AG09309 (cell line): ENCODE measurements around the gene NLK.
"Not testable (repeated sequence)": the region's sequence is repeated elsewhere in the genome, so short reads cannot be mapped to it uniquely, and the experiment has no call there.

Experiments
- DNase-seq: peaks from one replicate; pipeline ENCODE4 v3.0.0-alpha.2; 2010; ENCODE audit warnings: low read depth
- H3K4me3 ChIP-seq: 2 replicates; pipeline ENCODE4 v1.5.1; 2011; ENCODE audit warnings: mild to moderate bottlenecking, low read depth, low read length, moderate library complexity; ENCODE audit not compliant: control insufficient read depth
- CTCF ChIP-seq: IDR thresholded peaks from 2 replicates; pipeline ENCODE4 v1.5.1; 2011; ENCODE audit warnings: mild to moderate bottlenecking, low read depth, low read length, inconsistent platforms; ENCODE audit not compliant: insufficient read depth, control insufficient read depth; ENCODE audit errors: missing control alignments

The NLK gene

DNA sequence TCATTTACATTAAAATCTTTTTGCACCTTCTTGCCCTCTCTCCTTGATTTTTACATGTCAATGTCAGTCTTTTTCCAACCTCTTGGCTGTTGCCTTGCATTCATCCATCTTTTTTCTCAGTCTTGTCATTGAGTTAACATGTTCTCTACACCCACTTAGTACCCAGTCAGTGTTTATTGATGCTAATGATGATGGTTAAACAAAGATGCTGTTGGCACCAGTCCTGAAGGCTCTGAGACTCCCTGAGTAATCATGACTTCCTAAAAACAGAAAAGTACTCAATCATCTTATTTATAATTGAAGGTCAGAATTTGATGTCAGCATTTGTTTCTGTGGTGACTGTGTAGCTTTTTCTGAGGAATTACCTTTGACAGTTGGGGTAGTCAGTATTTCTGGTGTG lies 104.5 kb downstream of the NLK start:
- no peak for DNase-seq
- TF ChIP-seq CTCF = no peak

GRCh38 chr17:28151001-28151400 lies 108.5 kb downstream of the NLK start:
- TF ChIP-seq CTCF = no peak
- DNase-seq = no peak
- H3K4me3 ChIP-seq = no peak overlapping the region

More for the DNA sequence above, 104.5 kb downstream of the NLK start:
- no peak overlapping the region for H3K4me3 ChIP-seq

GRCh38 chr17:28154214-28154613 lies 111.7 kb downstream of the NLK start:
- DNase-seq = no peak
- no peak overlapping the region for H3K4me3 ChIP-seq
- no peak for TF ChIP-seq CTCF

DNA sequence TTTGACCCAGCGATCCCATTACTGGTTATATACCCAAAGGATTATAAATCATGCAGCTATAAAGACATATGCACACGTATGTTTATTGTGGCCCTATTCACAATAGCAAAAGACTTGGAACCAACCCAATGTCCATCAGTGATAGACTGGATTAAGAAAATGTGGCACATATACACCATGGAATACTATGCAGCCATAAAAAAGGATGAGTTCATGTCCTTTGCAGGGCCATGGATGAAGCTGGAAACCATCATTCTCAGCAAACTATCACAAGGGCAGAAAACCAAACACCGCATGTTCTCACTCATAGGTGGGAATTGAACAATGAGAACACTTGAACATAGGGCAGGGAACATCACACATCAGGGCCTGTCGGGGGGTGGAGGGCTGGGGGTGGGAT lies 112.9 kb downstream of the NLK start:
- H3K4me3 ChIP-seq, DNase-seq: not testable (repeated sequence)

DNA sequence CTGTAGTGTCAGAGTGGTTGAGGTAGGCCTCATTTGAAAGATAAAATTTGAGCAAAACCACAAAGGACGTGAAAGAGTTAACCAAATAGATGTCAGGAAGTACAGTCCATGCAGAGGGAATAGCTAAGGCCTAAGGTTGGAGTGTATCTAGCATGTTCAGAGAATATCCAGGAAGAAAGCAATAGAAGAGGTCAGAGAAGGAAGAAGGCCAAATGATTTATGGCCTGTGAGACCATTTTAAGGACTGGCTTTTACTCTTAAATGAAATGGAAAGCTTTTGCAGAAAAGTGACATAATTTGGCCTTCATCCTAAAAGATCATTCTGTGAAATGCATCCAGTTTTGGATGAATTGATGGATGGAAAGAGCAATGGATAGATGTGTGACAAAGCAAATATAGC lies 116.5 kb downstream of the NLK start:
- DNase-seq = no peak
- no peak for TF ChIP-seq CTCF

DNA sequence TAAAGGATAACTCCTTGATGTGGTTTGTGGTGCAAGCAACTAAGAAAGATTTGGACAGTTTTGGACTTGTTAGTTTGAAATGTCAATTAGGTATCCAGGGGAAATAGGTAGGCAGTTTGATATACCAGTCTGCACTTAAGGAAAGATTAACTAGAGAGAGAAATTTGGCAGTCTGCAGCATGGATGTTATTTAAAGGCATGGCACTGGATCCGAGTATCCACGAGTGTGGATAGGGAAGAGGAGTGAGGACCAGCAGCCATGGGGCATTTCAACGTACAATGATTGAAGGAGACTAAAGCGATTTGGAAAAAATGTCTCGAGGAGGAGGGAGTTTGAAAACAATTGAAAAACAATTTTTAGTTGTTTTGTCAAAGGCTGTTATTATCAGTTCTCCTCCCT lies 117.4 kb downstream of the NLK start:
- no peak overlapping the region for H3K4me3 ChIP-seq
- DNase-seq = no peak
- TF ChIP-seq CTCF = no peak

More for the DNA sequence above, 116.5 kb downstream of the NLK start:
- H3K4me3 ChIP-seq = no peak overlapping the region

DNA sequence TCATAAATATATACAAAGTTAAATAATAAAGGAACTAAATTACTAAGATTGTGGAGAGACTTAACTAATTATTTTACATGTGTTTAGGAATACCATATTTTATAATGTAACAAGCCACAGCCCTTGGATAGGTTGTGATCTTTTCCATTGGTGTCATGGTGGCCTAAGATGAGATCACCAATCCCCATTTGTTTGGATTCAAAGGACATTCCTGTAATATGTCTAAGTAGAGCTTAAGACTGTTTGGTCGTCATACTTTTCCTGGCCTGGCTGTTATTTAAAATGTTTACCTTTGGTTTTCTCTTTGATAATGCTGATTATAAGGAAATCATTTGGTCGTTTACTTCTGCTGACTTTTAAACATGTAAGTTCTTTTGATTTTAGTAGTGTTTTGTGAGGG lies 118.1 kb downstream of the NLK start:
- H3K4me3 ChIP-seq = no peak overlapping the region
- no peak for DNase-seq
- no peak for TF ChIP-seq CTCF

GRCh38 chr17:28161311-28161710 lies 118.8 kb downstream of the NLK start:
- DNase-seq = no peak
- H3K4me3 ChIP-seq = no peak overlapping the region
- no peak for TF ChIP-seq CTCF
